ENCODE data around the gene RIOK1.
"Not testable (repeated sequence)": the region's sequence is repeated elsewhere in the genome, so short reads cannot be mapped to it uniquely, and the experiment has no call there.

GRCh38 chr6:7347551-7347997, 42.0 kb upstream of the RIOK1 start:
- not testable (repeated sequence) for TF ChIP-seq POLR2A, CTCF (IDR thresholded peaks at IDR 0.05)
